SK-N-SH treated with all-trans-retinoic acid at 6 μM for 48 hours (cell line): ENCODE data around the gene EHD2.

ENCODE experiments used
- ATAC-seq: fragments of 200-7000 bp; cut with Tn5 transposase; 3 replicates; pipeline ENCODE4 v1.9.1; 2020; ENCODE audit warnings: mild to moderate bottlenecking, moderate library complexity
- ARNTL ChIP-seq: fragments of 450-650 bp; formaldehyde crosslinking; IDR thresholded peaks from 2 replicates; pipeline ENCODE4 v1.5.0; 2020; ENCODE audit warnings: low read depth, mild to moderate bottlenecking, moderate library complexity, borderline replicate concordance
- BACH2 ChIP-seq: fragments of 250-450 bp; sonication (Bioruptor Pico); IDR thresholded peaks from 2 replicates; pipeline ENCODE4 v1.9.0; 2021; ENCODE audit warnings: mild to moderate bottlenecking, borderline replicate concordance
- CREB5 ChIP-seq: fragments of 250-450 bp; sonication (Bioruptor Pico); IDR thresholded peaks from 2 replicates; pipeline ENCODE4 v1.5.1; 2020; ENCODE audit warnings: low read depth, mild to moderate bottlenecking, moderate library complexity
- CSDC2 ChIP-seq: fragments of 250-450 bp; sonication (Bioruptor Pico); IDR thresholded peaks from 2 replicates; pipeline ENCODE4 v1.5.0; 2020; ENCODE audit warnings: mild to moderate bottlenecking, moderate library complexity
- CSRNP3 ChIP-seq: fragments of 250-450 bp; sonication (Bioruptor Pico); IDR thresholded peaks from 2 replicates; pipeline ENCODE4 v1.5.1; 2021; ENCODE audit warnings: mild to moderate bottlenecking, moderate library complexity
- ESRRG ChIP-seq: fragments of 250-450 bp; sonication (Bioruptor Pico); IDR thresholded peaks from 2 replicates; pipeline ENCODE4 v1.6.1; 2021; ENCODE audit warnings: mild to moderate bottlenecking
- GLIS3 ChIP-seq: fragments of 250-450 bp; sonication (Bioruptor Pico); IDR thresholded peaks from 2 replicates; pipeline ENCODE4 v1.5.0; 2020; ENCODE audit warnings: mild to moderate bottlenecking, moderate library complexity
- ISL1 ChIP-seq: fragments of 250-450 bp; sonication (Bioruptor Pico); IDR thresholded peaks from 2 replicates; pipeline ENCODE4 v2.1.2; 2022; ENCODE audit warnings: mild to moderate bottlenecking, moderate library complexity
- OSR1 ChIP-seq: fragments of 250-450 bp; sonication (Bioruptor Pico); IDR thresholded peaks from 2 replicates; pipeline ENCODE4 v1.8.0; 2022; ENCODE audit warnings: moderate library complexity, mild to moderate bottlenecking, inconsistent platforms
- PATZ1 ChIP-seq: fragments of 250-450 bp; sonication (Bioruptor Pico); IDR thresholded peaks from 2 replicates; pipeline ENCODE4 v1.8.0; 2020; ENCODE audit warnings: mild to moderate bottlenecking, moderate library complexity, borderline replicate concordance
- POU6F1 ChIP-seq: fragments of 250-450 bp; sonication (Bioruptor Pico); IDR thresholded peaks from 2 replicates; pipeline ENCODE4 v1.8.0; 2021; ENCODE audit warnings: low read depth, mild to moderate bottlenecking, moderate library complexity, borderline replicate concordance
- RARB ChIP-seq: fragments of 250-450 bp; sonication (Bioruptor Pico); IDR thresholded peaks from 2 replicates; pipeline ENCODE4 v1.8.0; 2021; ENCODE audit warnings: mild to moderate bottlenecking, moderate library complexity
- SNAI2 ChIP-seq: fragments of 250-450 bp; sonication (Bioruptor Pico); IDR thresholded peaks from 2 replicates; pipeline ENCODE4 v1.5.0; 2020; ENCODE audit warnings: mild to moderate bottlenecking, moderate library complexity
- TCF4 ChIP-seq: fragments of 250-450 bp; sonication (Bioruptor Pico); IDR thresholded peaks from 2 replicates; pipeline ENCODE4 v1.8.0; 2021; ENCODE audit warnings: mild to moderate bottlenecking, moderate library complexity, borderline replicate concordance
- TOX ChIP-seq: fragments of 250-450 bp; sonication (Bioruptor Pico); IDR thresholded peaks from 2 replicates; pipeline ENCODE4 v1.8.0; 2021; ENCODE audit warnings: mild to moderate bottlenecking, moderate library complexity, borderline replicate concordance
- TSHZ2 ChIP-seq: fragments of 250-450 bp; sonication (Bioruptor Pico); IDR thresholded peaks from 2 replicates; pipeline ENCODE4 v1.5.0; 2020; ENCODE audit warnings: mild to moderate bottlenecking, moderate library complexity
- ZC3H10 ChIP-seq: fragments of 250-450 bp; sonication (Bioruptor Pico); IDR thresholded peaks from 2 replicates; pipeline ENCODE4 v1.5.1; 2021; ENCODE audit warnings: mild to moderate bottlenecking, moderate library complexity
- ZFP3 ChIP-seq: fragments of 250-450 bp; sonication (Bioruptor Pico); IDR thresholded peaks from 2 replicates; pipeline ENCODE4 v1.5.0; 2020; ENCODE audit warnings: mild to moderate bottlenecking, moderate library complexity
- ZFP30 ChIP-seq: fragments of 450-650 bp; formaldehyde crosslinking; IDR thresholded peaks from 2 replicates; pipeline ENCODE4 v1.5.0; 2022; ENCODE audit warnings: mild to moderate bottlenecking, moderate library complexity
- ZNF565 ChIP-seq: fragments of 450-650 bp; formaldehyde crosslinking; conservative IDR thresholded peaks from 2 replicates; pipeline ENCODE4 v1.5.0; 2020; ENCODE audit warnings: low read depth, mild to moderate bottlenecking, moderate library complexity
- ZNF70 ChIP-seq: fragments of 450-650 bp; formaldehyde crosslinking; IDR thresholded peaks from 2 replicates; pipeline ENCODE4 v1.5.0; 2020; ENCODE audit warnings: mild to moderate bottlenecking, moderate library complexity
- ZNF8 ChIP-seq: fragments of 450-650 bp; formaldehyde crosslinking; IDR thresholded peaks from 2 replicates; pipeline ENCODE4 v1.5.0; 2020; ENCODE audit warnings: mild to moderate bottlenecking, moderate library complexity

The EHD2 gene

GRCh38 chr19:47756953-47757608, 43.9 kb downstream of the EHD2 start:
- no peak for ATAC-seq
- TF ChIP-seq BACH2 (CRISPR knock-in tag) (no peak), CSRNP3 (CRISPR knock-in tag) (no peak), PATZ1 (CRISPR knock-in tag) (no peak), GLIS3 (CRISPR knock-in tag) (no peak), CREB5 (CRISPR knock-in tag) (no peak), ZC3H10 (CRISPR knock-in tag) (no peak), TCF4 (CRISPR knock-in tag) (no peak), ZFP30 (CRISPR knock-in tag) (no peak), ZNF565 (CRISPR knock-in tag) (no peak), RARB (CRISPR knock-in tag) (no peak), ZFP3 (CRISPR knock-in tag) (no peak), ARNTL (CRISPR knock-in tag) (no peak), TSHZ2 (no peak), ZNF8 (no peak), POU6F1 (no peak), CSDC2 (no peak), ZNF70 (CRISPR knock-in tag) (no peak), ESRRG (no peak), SNAI2 (CRISPR knock-in tag) (no peak), TOX (CRISPR knock-in tag) (no peak)

GRCh38 chr19:47757617-47758442, 44.6 kb downstream of the EHD2 start:
- no peak for ATAC-seq
- TF ChIP-seq ZFP3 (CRISPR knock-in tag) = no peak
- TF ChIP-seq TCF4 (CRISPR knock-in tag) = no peak
- no peak for TF ChIP-seq SNAI2 (CRISPR knock-in tag)
- no peak for TF ChIP-seq PATZ1 (CRISPR knock-in tag)
- TF ChIP-seq ISL1 (CRISPR knock-in tag) = no peak
- no peak for TF ChIP-seq ZNF565 (CRISPR knock-in tag)
- TF ChIP-seq ZC3H10 (CRISPR knock-in tag) = no peak
- TF ChIP-seq GLIS3 (CRISPR knock-in tag) = no peak
- TF ChIP-seq POU6F1 = no peak
- no peak for TF ChIP-seq ZFP30 (CRISPR knock-in tag)
- TF ChIP-seq ZNF8 = no peak
- TF ChIP-seq OSR1 (CRISPR knock-in tag) = no peak
- TF ChIP-seq TSHZ2 = no peak
